Urinary bladder (tissue), 4 donors: Measurements from ENCODE around the gene SMS. TPM values are rescaled to one million over a fixed set of nuclear protein-coding genes. Genes with fewer than 3 reads are reported as not detected.

Source experiments
- DNase-seq: peaks from one replicate; pipeline ENCODE4 v3.0.0-alpha.2; 2015; ENCODE audit errors: extremely low spot score
- H3K27ac ChIP-seq: one replicate; pipeline ENCODE4 v1.5.1; 2013; ENCODE audit warnings: low read depth, mild to moderate bottlenecking, moderate library complexity
- H3K36me3 ChIP-seq: one replicate; pipeline ENCODE4 v1.6.1; 2013; ENCODE audit warnings: mild to moderate bottlenecking, moderate library complexity; ENCODE audit not compliant: insufficient read depth
- H3K4me1 ChIP-seq: one replicate; pipeline ENCODE4 v1.6.1; 2013; ENCODE audit warnings: mild to moderate bottlenecking, moderate library complexity; ENCODE audit not compliant: insufficient read depth
- H3K4me3 ChIP-seq: one replicate; pipeline ENCODE4 v1.5.1; 2013; ENCODE audit warnings: low read depth, low read length
- WGBS: extraction: QIAGEN DNeasy Blood & Tissue Kit; methylation state at CpG from one replicate; pipeline ENCODE4 v1.1.7; 2013; 5-methylcytosine and 5-hydroxymethylcytosine counted together
- polyA plus RNA-seq: library from polyadenylated mRNA; stranded (reverse); fragments of 200-250 nt; gene quantifications from one replicate; pipeline ENCODE4 v1.2.3, GENCODE V29; 2013
- total RNA-seq: library from RNA; depleted of rRNA; stranded (reverse); fragments of >200 nt; gene quantifications from one replicate; pipeline ENCODE4 v1.2.3, GENCODE V29; 2014
- donor health status: healthy with polysubstance abuse.
- donor health status: healthy.

The SMS gene
- total and polyA plus RNA-seq, 2 donors, result 62.3 to 69.6 TPM

GRCh38 chrX:22015139-22015750, 74.7 kb downstream of the SMS start:
- 70% methylated on average over 9 of the region's 9 CpGs for WGBS
- H3K27ac ChIP-seq, result no peak overlapping the region

GRCh38 chrX:22021751-22022324, 81.3 kb downstream of the SMS start:
- Histone ChIP-seq H3K36me3 (no peaks in the 10 kb centered on the region), H3K27ac (no peak overlapping the region), H3K4me1 (no peaks in the 10 kb centered on the region), H3K4me3 (no peak overlapping the region)
- DNase-seq, result no peak
- 63% methylated on average over 10 of the region's 10 CpGs for WGBS

More at GRCh38 chrX:22015139-22015750, 74.7 kb downstream of the SMS start:
- H3K4me1 ChIP-seq, result no peaks in the 10 kb centered on the region
- H3K36me3 ChIP-seq, result no peaks in the 10 kb centered on the region
- no peak overlapping the region for H3K4me3 ChIP-seq
- DNase-seq, result no peak

GRCh38 chrX:22024577-22024976, 84.1 kb downstream of the SMS start:
- 49% methylated on average over 2 of the region's 2 CpGs for whole genome bisulfite sequencing
- Histone ChIP-seq H3K27ac (no peak overlapping the region), H3K4me1 (no peaks in the 10 kb centered on the region), H3K4me3 (no peak overlapping the region), H3K36me3 (no peaks in the 10 kb centered on the region)
- DNase-seq, result no peak

- Histone ChIP-seq H3K27ac (no peak overlapping the region), H3K4me3 (no peak overlapping the region)
- 90% methylated on average over 7 of the region's 7 CpGs for WGBS
Measured at GRCh38 chrX:22025751-22026150, 85.2 kb downstream of the SMS start.

GRCh38 chrX:22026731-22027130, 86.2 kb downstream of the SMS start:
- WGBS, result 73% methylated on average over 4 of the region's 4 CpGs
- H3K4me1 ChIP-seq, result no peaks in the 10 kb centered on the region
- no peak overlapping the region for H3K27ac ChIP-seq
- no peak overlapping the region for H3K4me3 ChIP-seq
- H3K36me3 ChIP-seq, result no peaks in the 10 kb centered on the region
- DNase-seq, result no peak

More at GRCh38 chrX:22025751-22026150, 85.2 kb downstream of the SMS start:
- Histone ChIP-seq H3K36me3 (no peaks in the 10 kb centered on the region), H3K4me1 (no peaks in the 10 kb centered on the region)
- DNase-seq, result no peak

GRCh38 chrX:22032084-22032483, 91.6 kb downstream of the SMS start, which contains the start of gene PHEX:
Gene PHEX (plus strand): TSS chrX:22032325. CDS start chrX:22033006, 681 bp downstream.
- 68% methylated on average over 1 of the region's 1 CpG for WGBS
- H3K4me1 ChIP-seq, result no peaks in the 10 kb centered on the region
- DNase-seq, result no peak
- H3K36me3 ChIP-seq, result no peaks in the 10 kb centered on the region
- no peak within 1 kb of the TSS for H3K27ac ChIP-seq
- no peak within 1 kb of the TSS for H3K4me3 ChIP-seq

GRCh38 chrX:22032506-22032905, 92.0 kb downstream of the SMS start:
- Histone ChIP-seq H3K4me1 (no peaks in the 10 kb centered on the region), H3K36me3 (no peaks in the 10 kb centered on the region), H3K27ac (no peak overlapping the region), H3K4me3 (no peak overlapping the region)
- no peak for DNase-seq
- 35% methylated on average over 6 of the region's 6 CpGs for WGBS

GRCh38 chrX:22033818-22034217, 93.3 kb downstream of the SMS start:
- Histone ChIP-seq H3K4me3 (no peak overlapping the region), H3K27ac (no peak overlapping the region), H3K4me1 (no peaks in the 10 kb centered on the region), H3K36me3 (no peaks in the 10 kb centered on the region)
- no peak for DNase-seq
- WGBS, result 70% methylated on average over 5 of the region's 5 CpGs

- no peaks in the 10 kb centered on the region for H3K4me1 ChIP-seq
- DNase-seq, result no peak
- no peak overlapping the region for H3K27ac ChIP-seq
- H3K4me3 ChIP-seq, result no peak overlapping the region
- no peaks in the 10 kb centered on the region for H3K36me3 ChIP-seq
- WGBS, result 74% methylated on average over 1 of the region's 1 CpG
Measured at GRCh38 chrX:22035236-22035635, 94.7 kb downstream of the SMS start.

- DNase-seq, result no peak
- Histone ChIP-seq H3K4me3 (no peak overlapping the region), H3K36me3 (no peaks in the 10 kb centered on the region), H3K27ac (no peak overlapping the region), H3K4me1 (no peaks in the 10 kb centered on the region)
- 97% methylated on average over 2 of the region's 2 CpGs for WGBS
Measured at GRCh38 chrX:22037225-22037624, 96.7 kb downstream of the SMS start.

GRCh38 chrX:22037911-22038537, 97.5 kb downstream of the SMS start:
- no peak overlapping the region for H3K4me3 ChIP-seq
- no peak for DNase-seq
- H3K4me1 ChIP-seq, result no peaks in the 10 kb centered on the region
- H3K27ac ChIP-seq, result no peak overlapping the region
- no peaks in the 10 kb centered on the region for H3K36me3 ChIP-seq
- 91% methylated on average over 13 of the region's 13 CpGs for WGBS

- Histone ChIP-seq H3K4me1 (no peaks in the 10 kb centered on the region), H3K36me3 (no peaks in the 10 kb centered on the region), H3K27ac (no peak overlapping the region), H3K4me3 (no peak overlapping the region)
- no peak for DNase-seq
- 88% methylated on average over 6 of the region's 6 CpGs for WGBS
Measured at GRCh38 chrX:22039541-22039940, 99.0 kb downstream of the SMS start.

GRCh38 chrX:22040184-22040583, 99.7 kb downstream of the SMS start:
- Histone ChIP-seq H3K36me3 (no peaks in the 10 kb centered on the region), H3K4me3 (no peak overlapping the region), H3K4me1 (no peaks in the 10 kb centered on the region), H3K27ac (no peak overlapping the region)
- DNase-seq, result no peak
- WGBS, result 98% methylated on average over 2 of the region's 2 CpGs

- no peak overlapping the region for H3K4me3 ChIP-seq
- H3K27ac ChIP-seq, result no peak overlapping the region
- WGBS, result 74% methylated on average over 11 of the region's 11 CpGs
- no peaks in the 10 kb centered on the region for H3K36me3 ChIP-seq
- no peak for DNase-seq
- no peaks in the 10 kb centered on the region for H3K4me1 ChIP-seq
Measured at GRCh38 chrX:22041907-22042530, 101.5 kb downstream of the SMS start.
